ENCODE data around the gene PLD4. TPM values are rescaled to one million over a fixed set of nuclear protein-coding genes. Genes with fewer than 3 reads are reported as not detected.

PLD4 gene
- total RNA-seq, 2 donors from 2014 or later = not detected

GRCh38 chr14:104972301-104973134 is 47.8 kb downstream of the PLD4 start:
- H3K27ac Mint-ChIP-seq = no peak overlapping the region
- peaks cover 5% of the 10 kb centered on the region for H3K4me1 Mint-ChIP-seq
- H3K36me3 Mint-ChIP-seq (ENCODE audit: low read depth) = no peaks in the 10 kb centered on the region
- H3K27me3 Mint-ChIP-seq = peaks cover 12% of the 10 kb centered on the region
- no peaks in the 10 kb centered on the region for H3K9me3 Mint-ChIP-seq
- ATAC-seq (replicated peaks) = no peak
- no peak overlapping the region for H3K4me3 Mint-ChIP-seq

- Mint-ChIP-seq H3K9me3 (no peaks in the 10 kb centered on the region), H3K27ac (no peak overlapping the region), H3K27me3 (peaks cover 14% of the 10 kb centered on the region), H3K4me3 (no peak overlapping the region), H3K4me1 (peaks cover 5% of the 10 kb centered on the region), H3K36me3 (ENCODE audit: low read depth) (no peaks in the 10 kb centered on the region)
- ATAC-seq (replicated peaks) = no peak
These were observed 48.4 kb downstream of the PLD4 start for GRCh38 chr14:104973135-104973384.

- Mint-ChIP-seq H3K36me3 (ENCODE audit: low read depth) (no peaks in the 10 kb centered on the region), H3K4me1 (peaks cover 5% of the 10 kb centered on the region), H3K27me3 (peaks cover 14% of the 10 kb centered on the region), H3K27ac (no peak overlapping the region), H3K4me3 (no peak overlapping the region), H3K9me3 (no peaks in the 10 kb centered on the region)
- ATAC-seq (replicated peaks) = no peak
These were observed 48.9 kb downstream of the PLD4 start for GRCh38 chr14:104973385-104974145.

GRCh38 chr14:104974146-104974541 is 49.5 kb downstream of the PLD4 start:
- no peak overlapping the region for H3K4me3 Mint-ChIP-seq

GRCh38 chr14:104974665-104975390 is 50.1 kb downstream of the PLD4 start:
- peaks cover 5% of the 10 kb centered on the region for H3K4me1 Mint-ChIP-seq
- no peak overlapping the region for H3K4me3 Mint-ChIP-seq
- no peaks in the 10 kb centered on the region for H3K9me3 Mint-ChIP-seq
- H3K27ac Mint-ChIP-seq = no peak overlapping the region
- peaks cover 13% of the 10 kb centered on the region for H3K27me3 Mint-ChIP-seq
- no peak for ATAC-seq (replicated peaks)
- no peaks in the 10 kb centered on the region for H3K36me3 Mint-ChIP-seq (ENCODE audit: low read depth)

More at GRCh38 chr14:104974146-104974541, 49.5 kb downstream of the PLD4 start:
- Mint-ChIP-seq H3K27ac (no peak overlapping the region), H3K9me3 (no peaks in the 10 kb centered on the region), H3K4me1 (peaks cover 5% of the 10 kb centered on the region), H3K27me3 (peaks cover 15% of the 10 kb centered on the region), H3K36me3 (ENCODE audit: low read depth) (no peaks in the 10 kb centered on the region)
- ATAC-seq (replicated peaks) = no peak

- Mint-ChIP-seq H3K4me1 (peaks cover 5% of the 10 kb centered on the region), H3K27me3 (peaks cover 13% of the 10 kb centered on the region), H3K4me3 (peak overlapping the region; percentile 21), H3K9me3 (no peaks in the 10 kb centered on the region), H3K27ac (no peak overlapping the region), H3K36me3 (ENCODE audit: low read depth) (no peaks in the 10 kb centered on the region)
- peak; percentile 4 for ATAC-seq (replicated peaks)
These were observed 51.0 kb downstream of the PLD4 start for GRCh38 chr14:104975481-104976197.

- Mint-ChIP-seq H3K9me3 (no peaks in the 10 kb centered on the region), H3K4me3 (peak overlapping the region; percentile 21), H3K27me3 (peaks cover 13% of the 10 kb centered on the region), H3K27ac (no peak overlapping the region), H3K36me3 (ENCODE audit: low read depth) (no peaks in the 10 kb centered on the region), H3K4me1 (peaks cover 5% of the 10 kb centered on the region)
- peak; percentile 85 for ATAC-seq (replicated peaks)
These were observed 51.7 kb downstream of the PLD4 start for GRCh38 chr14:104976198-104977007.

GRCh38 chr14:104977008-104977680 is 52.5 kb downstream of the PLD4 start:
- H3K27me3 Mint-ChIP-seq = peaks cover 13% of the 10 kb centered on the region
- ATAC-seq (replicated peaks) = no peak

GRCh38 chr14:104977681-104978653 is 53.3 kb downstream of the PLD4 start, which contains the start of gene AHNAK2:
Gene AHNAK2, minus strand, starts transcription at chr14:104978374. Its CDS starts 137 bp downstream, at chr14:104978237.
- Mint-ChIP-seq H3K4me3 (peak within 1 kb of the TSS; percentile 60), H3K4me1 (peaks cover 5% of the 10 kb centered on the region), H3K9me3 (no peaks in the 10 kb centered on the region), H3K27ac (no peak within 1 kb of the TSS), H3K27me3 (peaks cover 13% of the 10 kb centered on the region), H3K36me3 (ENCODE audit: low read depth) (no peaks in the 10 kb centered on the region)
- ATAC-seq (replicated peaks) = peak; percentile 84

More at GRCh38 chr14:104977008-104977680, 52.5 kb downstream of the PLD4 start:
- H3K9me3 Mint-ChIP-seq = no peaks in the 10 kb centered on the region
- H3K4me1 Mint-ChIP-seq = peaks cover 5% of the 10 kb centered on the region
- H3K36me3 Mint-ChIP-seq (ENCODE audit: low read depth) = no peaks in the 10 kb centered on the region
- H3K4me3 Mint-ChIP-seq = peak overlapping the region; percentile 60
- H3K27ac Mint-ChIP-seq = no peak overlapping the region

- no peak for ATAC-seq (replicated peaks)
- Mint-ChIP-seq H3K4me3 (peak overlapping the region; percentile 0), H3K27me3 (peaks cover 13% of the 10 kb centered on the region), H3K4me1 (peaks cover 5% of the 10 kb centered on the region), H3K9me3 (no peaks in the 10 kb centered on the region), H3K27ac (no peak overlapping the region), H3K36me3 (ENCODE audit: low read depth) (no peaks in the 10 kb centered on the region)
These were observed 54.3 kb downstream of the PLD4 start for GRCh38 chr14:104978746-104979691.

GRCh38 chr14:104979758-104980610 is 55.3 kb downstream of the PLD4 start:
- no peak overlapping the region for H3K4me3 Mint-ChIP-seq
- H3K4me1 Mint-ChIP-seq = peaks cover 5% of the 10 kb centered on the region
- H3K36me3 Mint-ChIP-seq (ENCODE audit: low read depth) = no peaks in the 10 kb centered on the region
- no peak for ATAC-seq (replicated peaks)
- H3K27ac Mint-ChIP-seq = no peak overlapping the region
- no peaks in the 10 kb centered on the region for H3K9me3 Mint-ChIP-seq
- peaks cover 13% of the 10 kb centered on the region for H3K27me3 Mint-ChIP-seq

Data from activated T-helper 17 cell treated with anti-CD3 and anti-CD28 coated beads, Interleukin-2, amount 50 U/mL, for 72 hours (primary cell).